NCI-H1417 (cell line): ENCODE data around the gene HINFP.

Experiments
- DNase-seq, 3 experiments: peaks; one replicate each; lab custom pipeline; 2025; lab: John Stamatoyannopoulos, UW

The HINFP gene

GRCh38 chr11:119100246-119100970, 21.0 kb upstream of the HINFP start:
- DNase-seq: peak; percentile 9 to 18 (median 14)

- peak in 1 of 3 experiments; percentile 66 for DNase-seq
Observed at GRCh38 chr11:119100994-119101758, 20.2 kb upstream of the HINFP start.

GRCh38 chr11:119101759-119102423, 19.5 kb upstream of the HINFP start, which contains the start of gene DPAGT1:
Gene DPAGT1, minus strand, starts transcription at chr11:119101853. Its CDS starts 198 bp downstream, at chr11:119101655.
- DNase-seq: peak; percentile 94 to 99 (median 98)

GRCh38 chr11:119103161-119103664, 18.2 kb upstream of the HINFP start:
- DNase-seq: peak in 2 of 3 experiments; percentile 35 to 66

GRCh38 chr11:119103793-119104192, 17.6 kb upstream of the HINFP start:
- peak; percentile 9 to 81 (median 75) for DNase-seq

- peak; percentile 91 to 94 (median 93) for DNase-seq
Observed at GRCh38 chr11:119106564-119107537, 14.5 kb upstream of the HINFP start, which contains the start of gene C2CD2L. Gene C2CD2L, plus strand, starts transcription at chr11:119107344. Its CDS starts 398 bp downstream, at chr11:119107742.

GRCh38 chr11:119107538-119108145, 13.7 kb upstream of the HINFP start:
- peak in 2 of 3 experiments; percentile 64 to 68 for DNase-seq

GRCh38 chr11:119108146-119108856, 13.1 kb upstream of the HINFP start:
- peak; percentile 6 to 85 (median 71) for DNase-seq

- no peak for DNase-seq
Observed at GRCh38 chr11:119108857-119109221, 12.5 kb upstream of the HINFP start.

GRCh38 chr11:119109843-119110242, 11.5 kb upstream of the HINFP start:
- DNase-seq: no peak

- no peak for DNase-seq
Observed at GRCh38 chr11:119110439-119110838, 10.9 kb upstream of the HINFP start.

GRCh38 chr11:119111361-119111925, 9.9 kb upstream of the HINFP start:
- DNase-seq: no peak

GRCh38 chr11:119112314-119113020, 8.9 kb upstream of the HINFP start:
- DNase-seq: no peak

GRCh38 chr11:119113716-119114115, 7.7 kb upstream of the HINFP start:
- no peak for DNase-seq

GRCh38 chr11:119114351-119114750, 7.0 kb upstream of the HINFP start:
- no peak for DNase-seq

GRCh38 chr11:119115484-119116234, 5.7 kb upstream of the HINFP start:
- DNase-seq: no peak

GRCh38 chr11:119116235-119116594, 5.2 kb upstream of the HINFP start:
- DNase-seq: no peak

GRCh38 chr11:119116601-119117000, 4.8 kb upstream of the HINFP start:
- DNase-seq: no peak
